Measurements from ENCODE around the gene CCDC32. TPM values are rescaled to one million over a fixed set of nuclear protein-coding genes. Genes with fewer than 3 reads are reported as not detected.

CCDC32 gene
- polyA plus RNA-seq, 2 of the 4 experiments (the other 2 are of a cell fraction) = 9.7 to 27.0 TPM

DNA sequence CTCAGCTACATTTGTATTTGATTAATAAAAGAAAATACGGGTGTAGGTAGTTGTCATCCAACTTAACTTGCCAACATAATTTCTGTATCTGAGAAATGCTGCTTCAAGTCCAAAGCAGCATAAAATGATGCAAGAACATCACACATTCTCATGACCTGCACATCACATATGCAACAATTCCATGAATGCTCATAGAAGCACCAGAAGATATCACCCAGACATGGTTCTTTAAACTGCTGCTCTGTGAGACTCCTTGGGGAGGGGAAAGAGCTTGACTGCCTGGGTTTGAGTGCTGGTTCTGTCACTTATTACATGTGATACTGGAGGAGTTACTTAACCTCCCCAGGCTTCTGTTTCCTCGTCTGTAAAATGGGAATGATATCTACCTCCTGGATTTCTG, 54.6 kb downstream of the CCDC32 start:
- no peaks in the 10 kb centered on the region for H3K9me3 ChIP-seq
- no peak for FAIRE-seq
- no peak overlapping the region for H3K4me3 ChIP-seq
- TF ChIP-seq RARB (CRISPR knock-in tag; IDR thresholded peaks at IDR 0.05) = no peak
- 74% methylated on average over 2 of the region's 2 CpGs for WGBS (ENCODE audit: missing lambda C conversion rate)
- DNase-seq (ENCODE audit: low read depth in 1 of 2, low spot score in 1 of 2) = no peak
- CTCF ChIA-PET = interaction anchor here (1.8 kb wide), 1 partner anchor 349 kb away, joined by 3 read pairs; no protein-coding TSS in a partner anchor
- no peak for ATAC-seq
- H3K27ac ChIP-seq = no peak overlapping the region
- POLR2A ChIA-PET = no interaction called here
- H3K4me1 ChIP-seq = peaks cover 7% of the 10 kb centered on the region; the same call in 2 of the 3 replicates
- no peak overlapping the region for H3K4me2 ChIP-seq

DNA sequence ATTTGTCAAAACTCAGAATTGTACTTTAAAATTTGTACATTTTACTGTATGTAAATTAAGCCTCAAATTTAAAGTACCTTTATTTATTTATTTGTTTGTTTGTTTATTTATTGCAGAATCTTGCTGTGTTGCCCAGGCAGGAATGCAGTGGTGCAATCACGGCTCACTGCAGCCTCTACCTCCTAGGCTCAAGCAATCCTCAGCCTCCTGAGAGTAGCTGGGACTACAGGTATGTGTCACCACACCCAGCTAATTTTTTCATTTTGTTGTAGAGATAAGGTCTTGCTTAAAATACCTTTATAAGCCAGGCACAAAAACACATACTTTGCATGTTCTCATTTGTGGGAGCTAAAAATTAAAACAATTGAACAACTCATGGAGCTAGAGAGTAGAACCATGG, 56.6 kb downstream of the CCDC32 start:
- ChIA-PET CTCF (interaction anchor here (0.7 to 3.3 kb wide), 3 partner anchors 11 to 81 kb away, joined by 3 to 18 read pairs (median 6); partner anchors contain the start of gene BAHD1), POLR2A (no interaction called here)
- FAIRE-seq (no peak), ATAC-seq (no peak), DNase-seq (ENCODE audit: low read depth in 1 of 2, low spot score in 1 of 2) (no peak)
- Histone ChIP-seq H3K4me1 (peaks cover 7% of the 10 kb centered on the region; the same call in 2 of the 3 replicates), H3K4me3 (no peak overlapping the region), H3K9me3 (no peaks in the 10 kb centered on the region), H3K27ac (no peak overlapping the region), H3K4me2 (no peak overlapping the region)
- WGBS (ENCODE audit: missing lambda C conversion rate) = 88% methylated on average over 1 of the region's 1 CpG
- no peak for TF ChIP-seq PHF8 (IDR thresholded peaks at IDR 0.05; ENCODE audit: borderline replicate concordance, low read depth)
- no peak for TF ChIP-seq EHF (CRISPR knock-in tag; IDR thresholded peaks at IDR 0.05)
- no peak for TF ChIP-seq KDM5A (IDR thresholded peaks at IDR 0.05)
- no peak for TF ChIP-seq TFCP2L1 (CRISPR knock-in tag; IDR thresholded peaks at IDR 0.05)
- TF ChIP-seq ESRRA (IDR thresholded peaks at IDR 0.05; ENCODE audit: borderline replicate concordance, low read length) = no peak
- no peak for TF ChIP-seq CHD4 (IDR thresholded peaks at IDR 0.05; ENCODE audit: borderline replicate concordance)
- TF ChIP-seq, protein P1, sequence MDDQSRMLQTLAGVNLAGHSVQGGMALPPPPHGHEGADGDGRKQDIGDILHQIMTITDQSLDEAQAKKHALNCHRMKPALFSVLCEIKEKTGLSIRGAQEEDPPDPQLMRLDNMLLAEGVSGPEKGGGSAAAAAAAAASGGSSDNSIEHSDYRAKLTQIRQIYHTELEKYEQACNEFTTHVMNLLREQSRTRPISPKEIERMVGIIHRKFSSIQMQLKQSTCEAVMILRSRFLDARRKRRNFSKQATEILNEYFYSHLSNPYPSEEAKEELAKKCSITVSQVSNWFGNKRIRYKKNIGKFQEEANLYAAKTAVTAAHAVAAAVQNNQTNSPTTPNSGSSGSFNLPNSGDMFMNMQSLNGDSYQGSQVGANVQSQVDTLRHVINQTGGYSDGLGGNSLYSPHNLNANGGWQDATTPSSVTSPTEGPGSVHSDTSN (IDR thresholded peaks at IDR 0.05) = no peak
- TF ChIP-seq SREBF2 (IDR thresholded peaks at IDR 0.05) = no peak
- no peak for TF ChIP-seq FOSB (CRISPR knock-in tag; IDR thresholded peaks at IDR 0.05)
- TF ChIP-seq RAD21 (conservative IDR thresholded peaks at IDR 0.05 in 1 of 2, IDR thresholded peaks at IDR 0.05 in 1 of 2) = no peak
- no peak for TF ChIP-seq CEBPB (IDR thresholded peaks at IDR 0.05)
- no peak for TF ChIP-seq RFX5 (IDR thresholded peaks at IDR 0.05)
- TF ChIP-seq HEYL (CRISPR knock-in tag; IDR thresholded peaks at IDR 0.05) = no peak
- TF ChIP-seq HOXA7 (CRISPR knock-in tag; IDR thresholded peaks at IDR 0.05) = no peak
- no peak for TF ChIP-seq FOSL2 (IDR thresholded peaks at IDR 0.05)
- no peak for TF ChIP-seq FOSL2 (CRISPR knock-in tag; IDR thresholded peaks at IDR 0.05)
- TF ChIP-seq JUNB (IDR thresholded peaks at IDR 0.05) = no peak
- TF ChIP-seq ZSCAN20 (CRISPR knock-in tag; IDR thresholded peaks at IDR 0.05) = no peak
- no peak for TF ChIP-seq HOXB5 (CRISPR knock-in tag; IDR thresholded peaks at IDR 0.05)
- TF ChIP-seq, protein P2, sequence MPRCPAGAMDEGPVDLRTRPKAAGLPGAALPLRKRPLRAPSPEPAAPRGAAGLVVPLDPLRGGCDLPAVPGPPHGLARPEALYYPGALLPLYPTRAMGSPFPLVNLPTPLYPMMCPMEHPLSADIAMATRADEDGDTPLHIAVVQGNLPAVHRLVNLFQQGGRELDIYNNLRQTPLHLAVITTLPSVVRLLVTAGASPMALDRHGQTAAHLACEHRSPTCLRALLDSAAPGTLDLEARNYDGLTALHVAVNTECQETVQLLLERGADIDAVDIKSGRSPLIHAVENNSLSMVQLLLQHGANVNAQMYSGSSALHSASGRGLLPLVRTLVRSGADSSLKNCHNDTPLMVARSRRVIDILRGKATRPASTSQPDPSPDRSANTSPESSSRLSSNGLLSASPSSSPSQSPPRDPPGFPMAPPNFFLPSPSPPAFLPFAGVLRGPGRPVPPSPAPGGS (IDR thresholded peaks at IDR 0.05) = no peak
- TF ChIP-seq, protein P3, sequence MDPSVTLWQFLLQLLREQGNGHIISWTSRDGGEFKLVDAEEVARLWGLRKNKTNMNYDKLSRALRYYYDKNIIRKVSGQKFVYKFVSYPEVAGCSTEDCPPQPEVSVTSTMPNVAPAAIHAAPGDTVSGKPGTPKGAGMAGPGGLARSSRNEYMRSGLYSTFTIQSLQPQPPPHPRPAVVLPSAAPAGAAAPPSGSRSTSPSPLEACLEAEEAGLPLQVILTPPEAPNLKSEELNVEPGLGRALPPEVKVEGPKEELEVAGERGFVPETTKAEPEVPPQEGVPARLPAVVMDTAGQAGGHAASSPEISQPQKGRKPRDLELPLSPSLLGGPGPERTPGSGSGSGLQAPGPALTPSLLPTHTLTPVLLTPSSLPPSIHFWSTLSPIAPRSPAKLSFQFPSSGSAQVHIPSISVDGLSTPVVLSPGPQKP (IDR thresholded peaks at IDR 0.05; ENCODE audit: low read depth, low read length) = no peak

Measured in A549 (cell line).